ENCODE measurements around the gene RASL11A. TPM values are rescaled to one million over a fixed set of nuclear protein-coding genes. Genes with fewer than 3 reads are reported as not detected.
"Not testable (repeated sequence)": the region's sequence is repeated elsewhere in the genome, so short reads cannot be mapped to it uniquely, and the experiment has no call there.

The RASL11A gene
- total RNA-seq, 1 donor from 2014 or later: 2.0 TPM

DNA sequence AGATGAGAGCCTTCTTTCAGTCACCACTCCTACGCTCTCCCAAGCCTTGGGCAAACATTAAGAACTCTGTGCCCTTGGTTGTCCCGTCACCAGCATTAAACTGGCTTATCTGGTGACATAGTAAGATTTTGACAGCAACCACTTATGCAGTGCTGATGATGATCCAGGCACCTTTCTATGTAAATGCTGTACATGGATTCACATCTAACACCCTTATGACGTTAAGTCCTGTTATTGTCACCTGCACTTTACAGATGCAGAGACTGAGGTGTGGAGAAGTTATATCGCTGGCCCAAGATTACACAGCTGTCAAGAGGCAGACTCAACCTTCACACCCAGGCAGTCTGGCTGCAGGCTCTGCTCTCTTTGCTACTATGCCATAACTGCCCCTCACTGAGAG, 25.0 kb downstream of the RASL11A start:
- H3K27me3 Mint-ChIP-seq: no peaks in the 10 kb centered on the region
- intact Hi-C loops (cut with micrococcal nuclease): no loop called here
- POLR2A ChIA-PET: no interaction called here
- CTCF ChIA-PET: no interaction called here
- no peak overlapping the region for H3K27ac Mint-ChIP-seq
- peaks cover 28% of the 10 kb centered on the region for H3K4me1 Mint-ChIP-seq
- ATAC-seq (ENCODE audit: low read depth) (no peak), DNase-seq (no peak)
- H3K4me3 Mint-ChIP-seq: no peak overlapping the region
- no peaks in the 10 kb centered on the region for H3K9me3 Mint-ChIP-seq
- no peaks in the 10 kb centered on the region for H3K36me3 Mint-ChIP-seq (ENCODE audit: low read depth)
- TF ChIP-seq, protein P1, sequence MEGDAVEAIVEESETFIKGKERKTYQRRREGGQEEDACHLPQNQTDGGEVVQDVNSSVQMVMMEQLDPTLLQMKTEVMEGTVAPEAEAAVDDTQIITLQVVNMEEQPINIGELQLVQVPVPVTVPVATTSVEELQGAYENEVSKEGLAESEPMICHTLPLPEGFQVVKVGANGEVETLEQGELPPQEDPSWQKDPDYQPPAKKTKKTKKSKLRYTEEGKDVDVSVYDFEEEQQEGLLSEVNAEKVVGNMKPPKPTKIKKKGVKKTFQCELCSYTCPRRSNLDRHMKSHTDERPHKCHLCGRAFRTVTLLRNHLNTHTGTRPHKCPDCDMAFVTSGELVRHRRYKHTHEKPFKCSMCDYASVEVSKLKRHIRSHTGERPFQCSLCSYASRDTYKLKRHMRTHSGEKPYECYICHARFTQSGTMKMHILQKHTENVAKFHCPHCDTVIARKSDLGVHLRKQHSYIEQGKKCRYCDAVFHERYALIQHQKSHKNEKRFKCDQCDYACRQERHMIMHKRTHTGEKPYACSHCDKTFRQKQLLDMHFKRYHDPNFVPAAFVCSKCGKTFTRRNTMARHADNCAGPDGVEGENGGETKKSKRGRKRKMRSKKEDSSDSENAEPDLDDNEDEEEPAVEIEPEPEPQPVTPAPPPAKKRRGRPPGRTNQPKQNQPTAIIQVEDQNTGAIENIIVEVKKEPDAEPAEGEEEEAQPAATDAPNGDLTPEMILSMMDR (IDR thresholded peaks at IDR 0.05): no peak

- TF ChIP-seq, protein P1 (IDR thresholded peaks at IDR 0.05): no peak
- H3K27me3 Mint-ChIP-seq: no peaks in the 10 kb centered on the region
- H3K9me3 Mint-ChIP-seq: no peaks in the 10 kb centered on the region
- no peak overlapping the region for H3K4me3 Mint-ChIP-seq
- no peak for ATAC-seq (ENCODE audit: low read depth)
- peaks cover 28% of the 10 kb centered on the region for H3K4me1 Mint-ChIP-seq
- ChIA-PET CTCF (interaction anchor here (1.3 kb wide), 1 partner anchor 311 kb away, joined by 3 read pairs; no protein-coding TSS in a partner anchor), POLR2A (no interaction called here)
- intact Hi-C loops (cut with micrococcal nuclease): no loop called here
- H3K27ac Mint-ChIP-seq: no peak overlapping the region
- no peaks in the 10 kb centered on the region for H3K36me3 Mint-ChIP-seq (ENCODE audit: low read depth)
- no peak for DNase-seq
These were observed 25.9 kb downstream of the RASL11A start for GRCh38 chr13:27296496-27296895.

GRCh38 chr13:27298849-27299248, 28.2 kb downstream of the RASL11A start:
- H3K9me3 Mint-ChIP-seq: peaks cover 4% of the 10 kb centered on the region
- CTCF ChIA-PET: no interaction called here

GRCh38 chr13:27300406-27300805, 29.8 kb downstream of the RASL11A start:
- H3K9me3 Mint-ChIP-seq; H3K36me3 Mint-ChIP-seq (ENCODE audit: low read depth); CTCF ChIA-PET; H3K4me1 Mint-ChIP-seq; H3K4me3 Mint-ChIP-seq; DNase-seq; ATAC-seq (ENCODE audit: low read depth); POLR2A ChIA-PET; intact Hi-C loops (cut with micrococcal nuclease); H3K27me3 Mint-ChIP-seq; H3K27ac Mint-ChIP-seq: not testable (repeated sequence)

More at GRCh38 chr13:27298849-27299248, 28.2 kb downstream of the RASL11A start:
- DNase-seq (no peak), ATAC-seq (ENCODE audit: low read depth) (no peak)
- POLR2A ChIA-PET: no interaction called here
- intact Hi-C loops (cut with micrococcal nuclease): no loop called here
- no peaks in the 10 kb centered on the region for H3K36me3 Mint-ChIP-seq (ENCODE audit: low read depth)
- H3K4me1 Mint-ChIP-seq: peaks cover 9% of the 10 kb centered on the region
- no peak overlapping the region for H3K4me3 Mint-ChIP-seq
- H3K27ac Mint-ChIP-seq: no peak overlapping the region
- no peaks in the 10 kb centered on the region for H3K27me3 Mint-ChIP-seq
- TF ChIP-seq, protein P1 (IDR thresholded peaks at IDR 0.05): no peak

GRCh38 chr13:27300941-27301586, 30.4 kb downstream of the RASL11A start:
- Mint-ChIP-seq H3K4me1 (peaks cover 6% of the 10 kb centered on the region), H3K36me3 (ENCODE audit: low read depth) (no peaks in the 10 kb centered on the region), H3K9me3 (peaks cover 4% of the 10 kb centered on the region), H3K27me3 (no peaks in the 10 kb centered on the region), H3K4me3 (no peak overlapping the region), H3K27ac (no peak overlapping the region)
- TF ChIP-seq, protein P1 (IDR thresholded peaks at IDR 0.05): no peak
- intact Hi-C loops (cut with micrococcal nuclease): no loop called here
- ChIA-PET POLR2A (no interaction called here), CTCF (no interaction called here)
- DNase-seq: no peak
- ATAC-seq (ENCODE audit: low read depth): no peak

All from activated B cell treated with CpG ODN at 0.5 μM for 24 hours (primary cell).